GM12878 (cell line): ENCODE results near the gene PRDM7. TPM values are rescaled to one million over a fixed set of nuclear protein-coding genes. Genes with fewer than 3 reads are reported as not detected.
A peak's percentile ranks its signal among the peaks of the same experiment; 100 is the strongest.

Experiments
- ATAC-seq: fragments of 200-7000 bp; cut with Tn5 transposase; 3 replicates; pipeline ENCODE4 v1.9.1; 2020; ENCODE audit warnings: mild to moderate bottlenecking, moderate library complexity
- BruUV-seq: library from RNA; stranded (reverse); fragments of 400-500 nt; replicated peaks from 2 replicates; lab custom pipeline; 2021; lab: Mats Ljungman, UMichigan
- CTCF ChIA-PET: fragments of 300-600 bp; sonication (Branson Sonifier 250); formaldehyde crosslinking; extraction: SDS; loops from one replicate; lab custom pipeline; 2021; ENCODE audit warnings: inconsistent platforms; lab: Yijun Ruan, JAX
- POLR2A ChIA-PET: fragments of 350-600 bp; formaldehyde crosslinking; extraction: SDS; loops from one replicate; lab custom pipeline; 2021; ENCODE audit warnings: inconsistent platforms; lab: Charles Lee
- RAD21 ChIA-PET: fragments of 300-600 bp; sonication (Branson Sonifier 250); formaldehyde crosslinking; loops from one replicate; lab custom pipeline; 2023; ENCODE audit warnings: antibody characterized with exemption; ENCODE audit not compliant: unreplicated experiment; lab: Charles Lee
- SMC1A ChIA-PET: fragments of 300-600 bp; sonication (Branson Sonifier 250); formaldehyde crosslinking; loops from one replicate; lab custom pipeline; 2023; ENCODE audit not compliant: unreplicated experiment, uncharacterized antibody; lab: Charles Lee
- DNase-seq: peaks from one replicate; pipeline ENCODE4 v3.0.0-alpha.2; 2011; ENCODE audit warnings: low read depth, low spot score
- FAIRE-seq: peaks from 3 replicates; lab custom pipeline; 2011; peaks lifted over from hg19 to GRCh38; lab: Jason Lieb, UNC
- H2AFZ ChIP-seq: 2 replicates; pipeline ENCODE4 v1.6.0; 2011; ENCODE audit warnings: low read depth, low read length, control low read depth; ENCODE audit not compliant: control insufficient read depth
- H3K27ac ChIP-seq: 2 replicates; pipeline ENCODE4 v1.5.1; 2011; ENCODE audit warnings: control low read depth; ENCODE audit not compliant: control insufficient read depth, insufficient read depth
- H3K27me3 ChIP-seq, 2 experiments: replicated peaks in 1 of 2; 2 replicates each; pipeline versions ENCODE4 v1.6.0 to v1.6.1; 2011; ENCODE audit warnings: low read length in 1 of 2; ENCODE audit not compliant: control insufficient read depth in 2 of 2, insufficient read depth in 2 of 2
- H3K36me3 ChIP-seq, 2 experiments: 2 replicates each; pipeline ENCODE4 v1.5.1; 2011; ENCODE audit warnings: low read length in 1 of 2; ENCODE audit not compliant: control insufficient read depth in 2 of 2, insufficient read depth in 2 of 2
- H3K4me1 ChIP-seq: 2 replicates; pipeline ENCODE4 v1.6.1; 2011; ENCODE audit warnings: mild to moderate bottlenecking, low read length, moderate library complexity, mixed read lengths; ENCODE audit not compliant: control insufficient read depth, insufficient read depth
- H3K4me2 ChIP-seq: 2 replicates; pipeline ENCODE4 v1.6.0; 2011; ENCODE audit warnings: control low read depth; ENCODE audit not compliant: control insufficient read depth, insufficient read depth
- H3K4me3 ChIP-seq: fragments of 200-600 bp; sonication (generic); 2 replicates; pipeline ENCODE4 v1.5.1; 2016
- H3K79me2 ChIP-seq: 2 replicates; pipeline ENCODE4 v1.6.0; 2011; ENCODE audit warnings: low read length; ENCODE audit not compliant: control insufficient read depth, insufficient read depth
- H3K9ac ChIP-seq: 2 replicates; pipeline ENCODE4 v1.8.0; 2011; ENCODE audit warnings: low read length, control low read depth, mixed read lengths; ENCODE audit not compliant: control insufficient read depth, insufficient read depth
- H3K9me3 ChIP-seq: replicated peaks from 3 replicates; pipeline ENCODE4 v1.5.1; 2011; ENCODE audit warnings: mild to moderate bottlenecking, low read length; ENCODE audit not compliant: control insufficient read depth, insufficient read depth
- H4K20me1 ChIP-seq: 2 replicates; pipeline ENCODE4 v1.6.0; 2011; ENCODE audit not compliant: control insufficient read depth, insufficient read depth
- BACH1 ChIP-seq: fragments of 450-650 bp; IDR thresholded peaks from 2 replicates; pipeline ENCODE4 v1.6.1; 2017; ENCODE audit warnings: mild to moderate bottlenecking, borderline replicate concordance
- BCL11A ChIP-seq: IDR thresholded peaks from 2 replicates; pipeline ENCODE4 v1.6.1; 2011; ENCODE audit warnings: low read depth, low read length
- FOXK2 ChIP-seq: fragments of 450-650 bp; IDR thresholded peaks from 2 replicates; pipeline ENCODE4 v1.6.1; 2017; ENCODE audit warnings: mild to moderate bottlenecking, moderate library complexity
- IKZF1 ChIP-seq: fragments of 450-650 bp; conservative IDR thresholded peaks from 2 replicates; pipeline ENCODE4 v1.6.1; 2017; ENCODE audit warnings: antibody characterized with exemption, mild to moderate bottlenecking
- IKZF2 ChIP-seq, 2 experiments: fragments of 450-650 bp; IDR thresholded peaks; 2 replicates each; pipeline ENCODE4 v1.6.1; 2017; ENCODE audit warnings: mild to moderate bottlenecking in 2 of 2, moderate library complexity in 2 of 2
- IRF4 ChIP-seq: IDR thresholded peaks from 2 replicates; pipeline ENCODE4 v1.6.1; 2011; ENCODE audit warnings: low read depth, low read length
- MEF2A ChIP-seq: IDR thresholded peaks from 2 replicates; pipeline ENCODE4 v1.6.1; 2011; ENCODE audit warnings: low read depth, mild to moderate bottlenecking, low read length, moderate library complexity; ENCODE audit not compliant: insufficient read depth
- NFYB ChIP-seq: IDR thresholded peaks from 2 replicates; pipeline ENCODE4 v1.6.1; 2011; ENCODE audit warnings: low read depth, mild to moderate bottlenecking, low read length, improper control_type of control experiment, moderate library complexity; ENCODE audit not compliant: insufficient read depth
- PML ChIP-seq: IDR thresholded peaks from 2 replicates; pipeline ENCODE4 v1.6.1; 2012; ENCODE audit warnings: low read length, inconsistent platforms
- RB1 ChIP-seq: fragments of 450-650 bp; formaldehyde crosslinking; IDR thresholded peaks from 2 replicates; pipeline ENCODE4 v1.6.1; 2017; ENCODE audit warnings: mild to moderate bottlenecking, borderline replicate concordance
- SKIL ChIP-seq: fragments of 450-650 bp; IDR thresholded peaks from 2 replicates; pipeline ENCODE4 v1.6.1; 2017; ENCODE audit warnings: mild to moderate bottlenecking, low read depth, inconsistent platforms; ENCODE audit not compliant: poor library complexity, severe bottlenecking
- SPI1 ChIP-seq: IDR thresholded peaks from 2 replicates; pipeline ENCODE4 v1.6.1; 2011; ENCODE audit warnings: low read depth, mild to moderate bottlenecking, low read length, moderate library complexity, borderline replicate concordance; ENCODE audit not compliant: insufficient read depth
- SRF ChIP-seq, 2 experiments: IDR thresholded peaks; 2 replicates each; pipeline ENCODE4 v1.6.1; 2011; ENCODE audit warnings: low read depth in 2 of 2, low read length in 2 of 2, mild to moderate bottlenecking in 1 of 2, moderate library complexity in 1 of 2
- TCF3 ChIP-seq: IDR thresholded peaks from 2 replicates; pipeline ENCODE4 v1.6.1; 2012; ENCODE audit warnings: low read depth, mild to moderate bottlenecking, low read length, borderline replicate concordance; ENCODE audit not compliant: insufficient read depth
- ZNF217 ChIP-seq: fragments of 450-650 bp; IDR thresholded peaks from 2 replicates; pipeline ENCODE4 v1.6.1; 2017; ENCODE audit warnings: antibody characterized with exemption, mild to moderate bottlenecking
- WGBS: methylation state at CpG from one replicate; pipeline ENCODE4 v1.1.6; 2016; ENCODE audit warnings: low lambda C conversion rate; ENCODE audit not compliant: insufficient replicate concordance, insufficient coverage; ENCODE audit errors: missing lambda C conversion rate; 5-methylcytosine and 5-hydroxymethylcytosine counted together
- in situ Hi-C: fragments of 300-500 bp; cut with MboI; formaldehyde crosslinking; loops from 9 replicates; pipeline ENCODE4 v1.14.3; 2018; ENCODE audit warnings: mixed read lengths
- intact Hi-C: fragments of 100-400 bp; cut with micrococcal nuclease; formaldehyde crosslinking; loops from one replicate; pipeline ENCODE4 v1.14.2; 2022; ENCODE audit not compliant: unreplicated experiment
- polyA plus RNA-seq, 11 experiments: library from polyadenylated mRNA; depleted of rRNA in 4 of 11; unstranded in 6 of 11; stranded (reverse) in 5 of 11; fragments of >200 nt; fragmentation: Nextera tagmentation in 4 of 11; fragmentation: Illumina TruSeq in 1 of 11; extraction: Ambion mirVana in 4 of 11; extraction: Trizol in 1 of 11; gene quantifications; 1 replicate in 1 of 11; 2 replicates in 10 of 11; pipeline versions ENCODE4 v1.2.1 to v1.2.3, GENCODE V29; 2011 to 2016; ENCODE audit warnings: inconsistent platforms in 2 of 11, missing spikeins in 2 of 11, low read depth in 1 of 11
- total RNA-seq, 4 experiments: library from RNA; depleted of rRNA in 3 of 4; stranded (reverse); fragments of >200 nt in 3 of 4; fragmentation: Illumina TruSeq in 1 of 4; extraction: Trizol in 1 of 4; gene quantifications; 2 replicates each; pipeline versions ENCODE4 v1.2.1 to v1.2.3, GENCODE V29; 2013 to 2021
- TF ChIP-seq, protein P1 (sequence below): IDR thresholded peaks from 2 replicates; pipeline ENCODE4 v1.6.1; 2011; ENCODE audit warnings: low read depth, low read length, improper control_type of control experiment, borderline replicate concordance
- TF ChIP-seq, protein P2 (sequence below): IDR thresholded peaks from 2 replicates; pipeline ENCODE4 v1.6.1; 2012; ENCODE audit warnings: improper control_type of control experiment, low read depth, low read length; ENCODE audit not compliant: insufficient replicate concordance

The PRDM7 gene
- total and polyA plus RNA-seq, 10 of the 15 experiments (the other 5 are each of a cell fraction or from before 2014, with no cell fraction given): not detected

DNA sequence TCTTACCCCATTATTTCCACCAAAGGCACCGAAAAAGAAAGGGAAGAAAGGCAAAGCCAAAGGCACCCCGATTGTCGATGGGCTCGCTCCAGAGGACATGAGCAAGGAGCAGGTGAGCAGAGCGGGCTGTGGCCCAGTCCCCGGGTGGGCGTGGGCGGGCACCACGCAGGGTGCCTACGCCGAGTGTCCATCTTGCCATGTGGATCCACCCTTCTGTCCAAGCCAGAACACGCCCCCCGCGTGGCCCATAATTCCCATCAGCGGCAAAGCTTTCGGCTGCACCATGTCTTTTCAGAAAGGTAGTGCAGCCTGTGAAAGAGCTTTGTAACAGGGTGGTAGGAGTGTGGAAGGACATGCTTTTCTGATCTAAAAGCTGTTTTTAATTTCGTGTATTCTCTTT is 49.5 kb downstream of the PRDM7 start (continued):
- no peak for TF ChIP-seq NFYB
- TF ChIP-seq, protein P1, sequence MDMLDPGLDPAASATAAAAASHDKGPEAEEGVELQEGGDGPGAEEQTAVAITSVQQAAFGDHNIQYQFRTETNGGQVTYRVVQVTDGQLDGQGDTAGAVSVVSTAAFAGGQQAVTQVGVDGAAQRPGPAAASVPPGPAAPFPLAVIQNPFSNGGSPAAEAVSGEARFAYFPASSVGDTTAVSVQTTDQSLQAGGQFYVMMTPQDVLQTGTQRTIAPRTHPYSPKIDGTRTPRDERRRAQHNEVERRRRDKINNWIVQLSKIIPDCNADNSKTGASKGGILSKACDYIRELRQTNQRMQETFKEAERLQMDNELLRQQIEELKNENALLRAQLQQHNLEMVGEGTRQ: no peak
- no peak for TF ChIP-seq SPI1
- TF ChIP-seq, protein P2, sequence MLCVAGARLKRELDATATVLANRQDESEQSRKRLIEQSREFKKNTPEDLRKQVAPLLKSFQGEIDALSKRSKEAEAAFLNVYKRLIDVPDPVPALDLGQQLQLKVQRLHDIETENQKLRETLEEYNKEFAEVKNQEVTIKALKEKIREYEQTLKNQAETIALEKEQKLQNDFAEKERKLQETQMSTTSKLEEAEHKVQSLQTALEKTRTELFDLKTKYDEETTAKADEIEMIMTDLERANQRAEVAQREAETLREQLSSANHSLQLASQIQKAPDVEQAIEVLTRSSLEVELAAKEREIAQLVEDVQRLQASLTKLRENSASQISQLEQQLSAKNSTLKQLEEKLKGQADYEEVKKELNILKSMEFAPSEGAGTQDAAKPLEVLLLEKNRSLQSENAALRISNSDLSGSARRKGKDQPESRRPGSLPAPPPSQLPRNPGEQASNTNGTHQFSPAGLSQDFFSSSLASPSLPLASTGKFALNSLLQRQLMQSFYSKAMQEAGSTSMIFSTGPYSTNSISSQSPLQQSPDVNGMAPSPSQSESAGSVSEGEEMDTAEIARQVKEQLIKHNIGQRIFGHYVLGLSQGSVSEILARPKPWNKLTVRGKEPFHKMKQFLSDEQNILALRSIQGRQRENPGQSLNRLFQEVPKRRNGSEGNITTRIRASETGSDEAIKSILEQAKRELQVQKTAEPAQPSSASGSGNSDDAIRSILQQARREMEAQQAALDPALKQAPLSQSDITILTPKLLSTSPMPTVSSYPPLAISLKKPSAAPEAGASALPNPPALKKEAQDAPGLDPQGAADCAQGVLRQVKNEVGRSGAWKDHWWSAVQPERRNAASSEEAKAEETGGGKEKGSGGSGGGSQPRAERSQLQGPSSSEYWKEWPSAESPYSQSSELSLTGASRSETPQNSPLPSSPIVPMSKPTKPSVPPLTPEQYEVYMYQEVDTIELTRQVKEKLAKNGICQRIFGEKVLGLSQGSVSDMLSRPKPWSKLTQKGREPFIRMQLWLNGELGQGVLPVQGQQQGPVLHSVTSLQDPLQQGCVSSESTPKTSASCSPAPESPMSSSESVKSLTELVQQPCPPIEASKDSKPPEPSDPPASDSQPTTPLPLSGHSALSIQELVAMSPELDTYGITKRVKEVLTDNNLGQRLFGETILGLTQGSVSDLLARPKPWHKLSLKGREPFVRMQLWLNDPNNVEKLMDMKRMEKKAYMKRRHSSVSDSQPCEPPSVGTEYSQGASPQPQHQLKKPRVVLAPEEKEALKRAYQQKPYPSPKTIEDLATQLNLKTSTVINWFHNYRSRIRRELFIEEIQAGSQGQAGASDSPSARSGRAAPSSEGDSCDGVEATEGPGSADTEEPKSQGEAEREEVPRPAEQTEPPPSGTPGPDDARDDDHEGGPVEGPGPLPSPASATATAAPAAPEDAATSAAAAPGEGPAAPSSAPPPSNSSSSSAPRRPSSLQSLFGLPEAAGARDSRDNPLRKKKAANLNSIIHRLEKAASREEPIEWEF: no peak

DNA sequence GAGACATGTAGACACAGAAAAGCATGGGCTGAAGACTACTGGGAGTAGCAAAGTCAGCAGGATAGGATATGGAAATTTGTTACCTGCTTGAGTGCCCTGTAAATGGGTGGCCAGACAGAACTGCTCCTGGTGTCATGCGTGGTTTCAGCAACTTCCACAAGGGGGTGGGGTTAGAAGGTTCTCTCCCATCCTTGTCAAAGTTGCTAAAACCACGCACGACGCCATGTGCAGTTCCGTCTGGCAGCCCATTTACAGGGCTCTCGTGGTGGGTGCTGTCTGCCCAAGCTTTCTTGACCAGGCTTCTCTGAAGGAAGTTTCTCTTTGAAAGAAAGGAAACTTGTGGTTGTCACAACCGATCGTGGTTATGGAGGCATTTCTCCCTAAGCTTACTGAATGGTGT is 51.0 kb downstream of the PRDM7 start:
- TF ChIP-seq IRF4: no peak
- TF ChIP-seq ZNF217: no peak
- TF ChIP-seq MEF2A: no peak
- TF ChIP-seq SRF (IDR thresholded peaks at IDR 0.05; ENCODE audit: low read depth in 2 of 2, low read length in 2 of 2): no peak
- no peak for TF ChIP-seq FOXK2
- TF ChIP-seq BCL11A: no peak
- TF ChIP-seq RB1: no peak
- TF ChIP-seq IKZF2 (IDR thresholded peaks at IDR 0.05): no peak
- TF ChIP-seq BACH1: no peak
- no peak for TF ChIP-seq TCF3
- TF ChIP-seq SKIL: no peak
- no peak for TF ChIP-seq PML
- TF ChIP-seq IKZF1: no peak
- POLR2A ChIA-PET: interaction anchor here (0.7 kb wide), 3 partner anchors 9 to 71 kb away, joined by 4 to 5 read pairs (median 5); no protein-coding TSS in a partner anchor
- DNase-seq: no peak
- Histone ChIP-seq H3K4me2 (no peak overlapping the region), H4K20me1 (no peaks in the 10 kb centered on the region), H3K27me3 (no peaks in the 10 kb centered on the region), H3K9ac (no peak overlapping the region), H3K4me3 (no peak overlapping the region), H3K36me3 (no peaks in the 10 kb centered on the region), H3K79me2 (no peaks in the 10 kb centered on the region), H3K9me3 (no peaks in the 10 kb centered on the region), H2AFZ (no peak overlapping the region), H3K27ac (no peak overlapping the region), H3K4me1 (no peaks in the 10 kb centered on the region)
- no peak for FAIRE-seq
- in situ Hi-C loops (no loop called here), intact Hi-C loops (no loop called here)
- CTCF ChIA-PET: no interaction called here
- ATAC-seq: peak; percentile 30; the same call in 2 of the 3 replicates
- WGBS: 11% methylated on average over 8 of the region's 8 CpGs
- SMC1A ChIA-PET: no interaction called here
- RAD21 ChIA-PET: no interaction called here
- no TSS peak for BruUV-seq
